HCT116 (cell line): ENCODE measurements around the gene MAP3K4. TPM values are rescaled to one million over a fixed set of nuclear protein-coding genes. Genes with fewer than 3 reads are reported as not detected.

Source experiments
- ATAC-seq: fragments of 200-7000 bp; cut with Tn5 transposase; 2 replicates; pipeline ENCODE4 v1.9.1; 2020; ENCODE audit warnings: mild to moderate bottlenecking, moderate library complexity
- BruUV-seq: library from RNA; stranded (reverse); fragments of 400-500 nt; replicated peaks from 2 replicates; lab custom pipeline; 2021; lab: Mats Ljungman, UMichigan
- CTCF ChIA-PET: fragments of 300-600 bp; sonication (Branson Sonifier 250); formaldehyde crosslinking; loops from one replicate; lab custom pipeline; 2021; ENCODE audit warnings: antibody characterized with exemption; lab: Charles Lee
- POLR2A ChIA-PET: fragments of 300-600, 350-600 bp; sonication (Branson Sonifier 250); formaldehyde crosslinking; loops from one replicate; lab custom pipeline; 2021; ENCODE audit warnings: antibody characterized with exemption; lab: Charles Lee
- RAD21 ChIA-PET, 2 experiments: fragments of 300-600 bp; sonication (Branson Sonifier 250); formaldehyde crosslinking; loops; one replicate each; lab custom pipeline; 2023; ENCODE audit warnings: low total read pairs in 2 of 2; ENCODE audit not compliant: uncharacterized antibody in 2 of 2, unreplicated experiment in 2 of 2, low non-redundant PET in 1 of 2; lab: Charles Lee
- DNase-seq: peaks from one replicate; pipeline ENCODE4 v3.0.0-alpha.2; 2010; ENCODE audit warnings: low read depth, low spot score
- H2AFZ ChIP-seq: fragments of 200-600 bp; shearing (Covaris generic), sonication (generic); 2 replicates; pipeline ENCODE4 v1.6.1; 2017; ENCODE audit warnings: low read depth, mixed run types, mixed read lengths, antibody characterized with exemption, low read length; ENCODE audit not compliant: poor library complexity, severe bottlenecking
- H3K27ac ChIP-seq: 2 replicates; pipeline ENCODE4 v1.5.1; 2012; ENCODE audit warnings: low read depth, low read length
- H3K27me3 ChIP-seq: fragments of 200-600 bp; sonication (generic); 2 replicates; pipeline ENCODE4 v1.6.1; 2016; ENCODE audit warnings: mixed run types, low read length, mixed read lengths; ENCODE audit not compliant: insufficient read depth
- H3K36me3 ChIP-seq, 2 experiments: fragments of 200-500 bp in 1 of 2; fragments of 200-600 bp in 1 of 2; sonication (Bioruptor generic) in 1 of 2; sonication (generic) in 1 of 2; 2 replicates each; pipeline versions ENCODE4 v1.5.1 to v1.6.1; 2014 to 2016; ENCODE audit warnings: low read length in 2 of 2, inconsistent platforms in 1 of 2, mixed read lengths in 1 of 2, mixed run types in 1 of 2; ENCODE audit not compliant: insufficient read depth in 2 of 2, control insufficient read depth in 1 of 2
- H3K4me1 ChIP-seq, 2 experiments: fragments of 200-600 bp in 1 of 2; sonication (generic) in 1 of 2; 2 replicates each; pipeline versions ENCODE4 v1.5.1 to v1.6.1; 2012 to 2017; ENCODE audit warnings: low read length in 2 of 2, inconsistent platforms in 1 of 2, mild to moderate bottlenecking in 1 of 2, mixed read lengths in 1 of 2, mixed run types in 1 of 2, moderate library complexity in 1 of 2; ENCODE audit not compliant: insufficient read depth in 2 of 2, control insufficient read depth in 1 of 2
- H3K4me2 ChIP-seq: fragments of 200-600 bp; sonication (generic); 2 replicates; pipeline ENCODE4 v1.6.1; 2017; ENCODE audit warnings: mixed run types, low read length, mixed read lengths
- H3K4me3 ChIP-seq, 2 experiments: fragments of 200-600 bp in 1 of 2; sonication (generic) in 1 of 2; replicated peaks in 1 of 2; 2 replicates each; pipeline ENCODE4 v1.5.1; 2011 to 2016; ENCODE audit warnings: low read length in 2 of 2, control low read depth in 1 of 2, low read depth in 1 of 2, mild to moderate bottlenecking in 1 of 2, mixed read lengths in 1 of 2, mixed run types in 1 of 2
- H3K79me2 ChIP-seq: fragments of 200-600 bp; sonication (generic); 2 replicates; pipeline ENCODE4 v1.6.1; 2017; ENCODE audit warnings: mild to moderate bottlenecking, mixed run types, low read length, moderate library complexity, mixed read lengths; ENCODE audit not compliant: insufficient read depth
- H3K9ac ChIP-seq: fragments of 200-600 bp; sonication (generic); 2 replicates; pipeline ENCODE4 v1.6.1; 2016; ENCODE audit warnings: low read length, mixed read lengths
- H3K9me2 ChIP-seq: fragments of 200-600 bp; sonication (generic), shearing (Covaris generic); 2 replicates; pipeline ENCODE4 v1.6.1; 2017; ENCODE audit warnings: mixed run types, mild to moderate bottlenecking, moderate library complexity; ENCODE audit not compliant: insufficient read depth
- H3K9me3 ChIP-seq, 2 experiments: fragments of 200-500 bp in 1 of 2; fragments of 200-600 bp in 1 of 2; sonication (Bioruptor generic) in 1 of 2; sonication (generic) in 1 of 2; 2 replicates each; pipeline ENCODE4 v1.6.1; 2014 to 2017; ENCODE audit warnings: low read length in 2 of 2, mixed read lengths in 2 of 2, inconsistent platforms in 1 of 2, low read depth in 1 of 2, mild to moderate bottlenecking in 1 of 2, mixed run types in 1 of 2, moderate library complexity in 1 of 2; ENCODE audit not compliant: control insufficient read depth in 1 of 2, insufficient read depth in 1 of 2
- H4K20me1 ChIP-seq: fragments of 200-600 bp; sonication (generic), shearing (Covaris generic); 2 replicates; pipeline ENCODE4 v1.6.1; 2017; ENCODE audit warnings: mixed run types, mild to moderate bottlenecking, moderate library complexity; ENCODE audit not compliant: insufficient read depth
- ATF3 ChIP-seq: IDR thresholded peaks from 2 replicates; pipeline ENCODE4 v1.6.1; 2012
- CEBPB ChIP-seq: IDR thresholded peaks from 2 replicates; pipeline ENCODE4 v1.6.1; 2012; ENCODE audit warnings: low read depth
- ELF1 ChIP-seq: IDR thresholded peaks from 2 replicates; pipeline ENCODE4 v1.6.1; 2012; ENCODE audit warnings: low read depth, borderline replicate concordance
- EZH2 ChIP-seq: fragments of 200-600 bp; sonication (generic); IDR thresholded peaks from 2 replicates; pipeline ENCODE4 v1.6.1; 2017; ENCODE audit warnings: antibody characterized with exemption, mixed run types
- MAX ChIP-seq: IDR thresholded peaks from 2 replicates; pipeline ENCODE4 v1.6.1; 2012
- POLR2A ChIP-seq: IDR thresholded peaks from 2 replicates; pipeline ENCODE4 v1.7.0; 2011; ENCODE audit warnings: borderline replicate concordance; ENCODE audit not compliant: insufficient read depth, insufficient read length; ENCODE audit errors: extremely low read depth
- POLR2AphosphoS5 ChIP-seq: IDR thresholded peaks from 2 replicates; pipeline ENCODE4 v1.6.1; 2011; ENCODE audit warnings: mild to moderate bottlenecking, low read depth, low read length, moderate library complexity
- RAD21 ChIP-seq: IDR thresholded peaks from 2 replicates; pipeline ENCODE4 v1.6.1; 2012; ENCODE audit warnings: low read depth, mild to moderate bottlenecking
- REST ChIP-seq: IDR thresholded peaks from 2 replicates; pipeline ENCODE4 v1.6.1; 2012; ENCODE audit warnings: low read depth
- SRF ChIP-seq: IDR thresholded peaks from 2 replicates; pipeline ENCODE4 v1.6.1; 2012; ENCODE audit warnings: low read depth
- YY1 ChIP-seq: IDR thresholded peaks from 2 replicates; pipeline ENCODE4 v1.6.1; 2011; ENCODE audit warnings: low read length, low read depth, moderate library complexity, mild to moderate bottlenecking; ENCODE audit not compliant: insufficient replicate concordance; ENCODE audit errors: extremely low read depth
- ZNF274 ChIP-seq: fragments of 200-500 bp; sonication (Bioruptor generic); IDR thresholded peaks from 2 replicates; pipeline ENCODE4 v1.6.1; 2014; ENCODE audit warnings: mild to moderate bottlenecking, low read depth, low read length, inconsistent platforms
- intact Hi-C: fragments of 100-400 bp; cut with micrococcal nuclease; formaldehyde crosslinking; loops from 2 replicates; pipeline ENCODE4 v1.10.0; 2022
- total RNA-seq: library from RNA; stranded (reverse); gene quantifications from one replicate; pipeline ENCODE4 v1.2.1, GENCODE V29; 2021; ENCODE audit not compliant: unreplicated experiment

Gene MAP3K4
- total RNA-seq, 1 experiment from 2014 or later: 46.5 TPM

- TF ChIP-seq YY1: no peak
- TF ChIP-seq ATF3: no peak
These were observed 151.4 kb downstream of the MAP3K4 start (continued) for GRCh38 chr6:161142957-161143296.

GRCh38 chr6:161143663-161144430 is 152.3 kb downstream of the MAP3K4 start:
- Histone ChIP-seq H3K9me2 (no peaks in the 10 kb centered on the region), H3K27me3 (no peaks in the 10 kb centered on the region), H3K79me2 (no peaks in the 10 kb centered on the region), H3K4me1 (no peaks in the 10 kb centered on the region), H3K4me3 (no peak overlapping the region), H3K9ac (no peak overlapping the region), H3K36me3 (no peaks in the 10 kb centered on the region), H3K9me3 (no peaks in the 10 kb centered on the region), H2AFZ (no peak overlapping the region), H3K27ac (no peak overlapping the region), H3K4me2 (no peak overlapping the region), H4K20me1 (no peaks in the 10 kb centered on the region)
- CTCF ChIA-PET: no interaction called here
- DNase-seq (no peak), ATAC-seq (no peak)
- POLR2A ChIA-PET: no interaction called here
- no TSS peak for BruUV-seq
- RAD21 ChIA-PET: no interaction called here
- no peak for TF ChIP-seq SRF
- no peak for TF ChIP-seq POLR2A
- TF ChIP-seq ZNF274: no peak
- no peak for TF ChIP-seq EZH2
- TF ChIP-seq CEBPB: no peak
- TF ChIP-seq POLR2AphosphoS5: no peak
- TF ChIP-seq ELF1: no peak
- TF ChIP-seq RAD21: no peak
- no peak for TF ChIP-seq YY1
- no peak for TF ChIP-seq REST
- no peak for TF ChIP-seq MAX
- intact Hi-C loops: no loop called here
